CD4-positive, alpha-beta T cell (primary cell): Measurements from ENCODE around the gene CRYGN. TPM values are rescaled to one million over a fixed set of nuclear protein-coding genes. Genes with fewer than 3 reads are reported as not detected.

Experiments used
- ATAC-seq: fragments of 200-7000 bp; cut with Tn5 transposase; one replicate; pipeline ENCODE4 v1.10.0; 2022; ENCODE audit warnings: mild to moderate bottlenecking; ENCODE audit not compliant: poor library complexity
- CTCF ChIA-PET: fragments of 350-600 bp; sonication (Branson Sonifier 250); formaldehyde crosslinking; loops from one replicate; lab custom pipeline; 2021; ENCODE audit warnings: antibody characterized with exemption, inconsistent platforms; lab: Charles Lee
- POLR2A ChIA-PET: fragments of 350-600 bp; sonication (Branson Sonifier 250); formaldehyde crosslinking; loops from one replicate; lab custom pipeline; 2021; ENCODE audit warnings: antibody characterized with exemption, inconsistent platforms; lab: Charles Lee
- DNase-seq, 14 experiments: peaks; one replicate each; pipeline ENCODE4 v3.0.0-alpha.2; 2013 to 2020; ENCODE audit warnings: mixed read lengths in 2 of 14
- H3K27ac ChIP-seq, 2 donors: one replicate each; pipeline versions ENCODE4 v1.5.1 to v1.7.0; 2013; ENCODE audit warnings: low read length in 2 of 2, low read depth in 1 of 2, mild to moderate bottlenecking in 1 of 2
- H3K27me3 ChIP-seq, 2 experiments: 1 replicate in 1 of 2; 2 replicates in 1 of 2; pipeline versions ENCODE4 v1.6.1 to v1.7.0; 2013; ENCODE audit warnings: low read length in 2 of 2, control low read depth in 1 of 2, mild to moderate bottlenecking in 1 of 2, moderate library complexity in 1 of 2; ENCODE audit not compliant: insufficient read depth in 2 of 2, control insufficient read depth in 1 of 2
- H3K36me3 ChIP-seq: one replicate; pipeline ENCODE4 v1.6.1; 2013; ENCODE audit warnings: low read length, control low read depth; ENCODE audit not compliant: insufficient read depth
- H3K4me1 ChIP-seq: one replicate; pipeline ENCODE4 v1.6.1; 2013; ENCODE audit warnings: low read length, control low read depth; ENCODE audit not compliant: insufficient read depth
- H3K4me3 ChIP-seq: one replicate; pipeline ENCODE4 v1.5.1; 2013; ENCODE audit warnings: mild to moderate bottlenecking, low read length, moderate library complexity
- H3K9me3 ChIP-seq, 2 experiments: 1 replicate in 1 of 2; 2 replicates in 1 of 2; pipeline versions ENCODE4 v1.6.1 to v1.7.0; 2013; ENCODE audit warnings: low read length in 2 of 2, mild to moderate bottlenecking in 2 of 2, control low read depth in 1 of 2, moderate library complexity in 1 of 2; ENCODE audit not compliant: control insufficient read depth in 1 of 2, insufficient read depth in 1 of 2
- H3K27ac Mint-ChIP-seq: one replicate; pipeline ENCODE4 v1.8.0; 2020; ENCODE audit warnings: mixed read lengths
- H3K27me3 Mint-ChIP-seq: one replicate; pipeline ENCODE4 v1.8.0; 2021; ENCODE audit warnings: mixed read lengths
- H3K36me3 Mint-ChIP-seq: one replicate; pipeline ENCODE4 v1.8.0; 2021; ENCODE audit warnings: low read depth, mixed read lengths
- H3K4me1 Mint-ChIP-seq: one replicate; pipeline ENCODE4 v1.8.0; 2021; ENCODE audit warnings: low read depth, mixed read lengths
- H3K4me3 Mint-ChIP-seq: one replicate; pipeline ENCODE4 v1.8.0; 2020; ENCODE audit warnings: mild to moderate bottlenecking, mixed read lengths
- H3K9me3 Mint-ChIP-seq: one replicate; pipeline ENCODE4 v1.8.0; 2020; ENCODE audit warnings: mixed read lengths
- CTCF ChIP-seq: fragments of 200-600 bp; IDR thresholded peaks from one replicate; pipeline ENCODE4 v1.8.0; 2022; ENCODE audit warnings: antibody characterized with exemption, mild to moderate bottlenecking
- intact Hi-C, 2 experiments: fragments of 100-400 bp; cut with DNase I in 1 of 2; cut with micrococcal nuclease in 1 of 2; formaldehyde crosslinking; loops; one replicate each; pipeline versions ENCODE4 v1.15.1 to v1.9.0; 2023 to 2025; cut with DNase I, micrococcal nuclease
- total RNA-seq, 174 experiments: library from RNA in 2 of 174; stranded (reverse) in 2 of 174; gene quantifications; one replicate each; pipeline ENCODE4 v1.2.3 and lab custom pipeline; 2021 to 2026

Gene CRYGN
- total RNA-seq, 2 experiments from 2014 or later = 0.14 TPM; not detected in 1

DNA sequence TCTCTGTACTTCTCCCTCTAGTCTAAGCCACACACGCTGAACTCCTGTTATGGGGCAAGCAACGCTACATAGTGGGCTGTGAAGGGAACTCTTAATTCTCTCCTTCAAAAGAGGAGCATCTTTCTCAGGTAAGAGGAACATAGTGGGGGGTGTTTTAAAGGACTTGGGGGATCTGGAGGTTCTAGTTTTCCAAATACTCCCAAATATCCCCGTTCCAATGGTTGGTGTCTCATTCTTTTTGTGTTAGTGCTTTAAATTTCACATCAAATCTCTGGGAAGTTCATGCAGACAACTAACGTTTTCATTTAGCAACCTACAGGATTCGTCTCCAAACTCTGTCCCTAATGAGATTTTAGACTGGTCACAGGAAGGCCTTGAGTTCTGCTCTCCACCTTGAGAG is 17.7 kb downstream of the CRYGN start:
- H3K4me3 Mint-ChIP-seq = no peak overlapping the region
- Histone ChIP-seq H3K27ac (no peak overlapping the region), H3K27me3 (no peaks in the 10 kb centered on the region), H3K36me3 (no peaks in the 10 kb centered on the region), H3K4me1 (peaks cover 8% of the 10 kb centered on the region), H3K9me3 (peaks cover 5 to 14% of the 10 kb centered on the region in 2 experiments), H3K4me3 (no peak overlapping the region)
- POLR2A ChIA-PET = no interaction called here
- intact Hi-C loops = loop anchor here in 1 of 2 experiments (2.0 kb wide), 1 partner anchor 15 kb away; no protein-coding TSS in a partner anchor
- CTCF ChIA-PET = no interaction called here
- H3K27me3 Mint-ChIP-seq = no peaks in the 10 kb centered on the region
- no peak for TF ChIP-seq CTCF
- no peaks in the 10 kb centered on the region for H3K9me3 Mint-ChIP-seq
- H3K27ac Mint-ChIP-seq = no peak overlapping the region
- ATAC-seq (no peak), DNase-seq (no peak)
- no peaks in the 10 kb centered on the region for H3K4me1 Mint-ChIP-seq
- H3K36me3 Mint-ChIP-seq = no peaks in the 10 kb centered on the region

GRCh38 chr7:151420144-151420543 is 19.8 kb downstream of the CRYGN start:
- Mint-ChIP-seq H3K4me3 (no peak overlapping the region), H3K9me3 (no peaks in the 10 kb centered on the region), H3K4me1 (no peaks in the 10 kb centered on the region), H3K36me3 (no peaks in the 10 kb centered on the region), H3K27ac (no peak overlapping the region), H3K27me3 (no peaks in the 10 kb centered on the region)
- Histone ChIP-seq H3K27me3 (no peaks in the 10 kb centered on the region), H3K27ac (no peak overlapping the region), H3K9me3 (peaks cover 5 to 17% of the 10 kb centered on the region in 2 experiments), H3K4me1 (no peaks in the 10 kb centered on the region), H3K4me3 (no peak overlapping the region), H3K36me3 (no peaks in the 10 kb centered on the region)
- ATAC-seq (no peak), DNase-seq (no peak)
- ChIA-PET POLR2A (interaction anchor here (1.1 kb wide), 1 partner anchor 10 kb away, joined by 3 read pairs; no protein-coding TSS in a partner anchor), CTCF (no interaction called here)
- intact Hi-C loops = no loop called here
- no peak for TF ChIP-seq CTCF

DNA sequence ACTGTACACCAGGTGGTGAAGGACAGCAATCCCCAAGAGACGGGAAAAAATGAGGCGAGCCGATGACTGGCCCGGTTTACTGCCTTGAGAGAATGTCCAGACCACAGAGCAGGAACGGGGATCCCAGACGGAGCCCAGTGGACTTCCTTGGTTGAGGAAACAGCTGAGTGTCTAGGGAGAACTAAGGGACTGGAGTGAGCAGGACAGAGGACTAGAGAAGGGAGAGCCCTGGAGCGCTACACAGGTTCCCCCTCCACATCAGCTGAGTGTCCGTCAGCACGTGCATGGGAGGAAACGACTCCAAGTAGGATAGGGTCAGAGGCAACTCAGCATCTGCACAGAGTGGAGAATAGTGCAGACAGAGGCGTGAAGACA is 23.0 kb downstream of the CRYGN start:
- H3K27me3 Mint-ChIP-seq = peaks cover 7% of the 10 kb centered on the region
- TF ChIP-seq CTCF = no peak
- Histone ChIP-seq H3K27ac (no peak overlapping the region), H3K4me1 (peaks cover 5% of the 10 kb centered on the region), H3K4me3 (no peak overlapping the region), H3K27me3 (no peaks in the 10 kb centered on the region), H3K36me3 (no peaks in the 10 kb centered on the region), H3K9me3 (peaks cover 5 to 29% of the 10 kb centered on the region in 2 experiments)
- ChIA-PET CTCF (no interaction called here), POLR2A (no interaction called here)
- no peak overlapping the region for H3K4me3 Mint-ChIP-seq
- H3K4me1 Mint-ChIP-seq = peaks cover 5% of the 10 kb centered on the region
- no peaks in the 10 kb centered on the region for H3K36me3 Mint-ChIP-seq
- intact Hi-C loops = no loop called here
- no peak for DNase-seq
- no peak overlapping the region for H3K27ac Mint-ChIP-seq
- no peak for ATAC-seq
- H3K9me3 Mint-ChIP-seq = no peaks in the 10 kb centered on the region
